SK-N-SH treated with all-trans-retinoic acid at 6 μM for 48 hours (cell line): ENCODE data around the gene KIAA1549.
A peak's percentile ranks its signal among the peaks of the same experiment; 100 is the strongest.

ENCODE experiments used
- ATAC-seq: fragments of 200-7000 bp; cut with Tn5 transposase; 3 replicates; pipeline ENCODE4 v1.9.1; 2020; ENCODE audit warnings: mild to moderate bottlenecking, moderate library complexity
- BACH2 ChIP-seq: fragments of 250-450 bp; sonication (Bioruptor Pico); IDR thresholded peaks from 2 replicates; pipeline ENCODE4 v1.9.0; 2021; ENCODE audit warnings: mild to moderate bottlenecking, borderline replicate concordance
- CREB5 ChIP-seq: fragments of 250-450 bp; sonication (Bioruptor Pico); IDR thresholded peaks from 2 replicates; pipeline ENCODE4 v1.5.1; 2020; ENCODE audit warnings: low read depth, mild to moderate bottlenecking, moderate library complexity
- CSDC2 ChIP-seq: fragments of 250-450 bp; sonication (Bioruptor Pico); IDR thresholded peaks from 2 replicates; pipeline ENCODE4 v1.5.0; 2020; ENCODE audit warnings: mild to moderate bottlenecking, moderate library complexity
- CSRNP3 ChIP-seq: fragments of 250-450 bp; sonication (Bioruptor Pico); IDR thresholded peaks from 2 replicates; pipeline ENCODE4 v1.5.1; 2021; ENCODE audit warnings: mild to moderate bottlenecking, moderate library complexity
- ESRRG ChIP-seq: fragments of 250-450 bp; sonication (Bioruptor Pico); IDR thresholded peaks from 2 replicates; pipeline ENCODE4 v1.6.1; 2021; ENCODE audit warnings: mild to moderate bottlenecking
- GLIS3 ChIP-seq: fragments of 250-450 bp; sonication (Bioruptor Pico); IDR thresholded peaks from 2 replicates; pipeline ENCODE4 v1.5.0; 2020; ENCODE audit warnings: mild to moderate bottlenecking, moderate library complexity
- ISL1 ChIP-seq: fragments of 250-450 bp; sonication (Bioruptor Pico); IDR thresholded peaks from 2 replicates; pipeline ENCODE4 v2.1.2; 2022; ENCODE audit warnings: mild to moderate bottlenecking, moderate library complexity
- OSR1 ChIP-seq: fragments of 250-450 bp; sonication (Bioruptor Pico); IDR thresholded peaks from 2 replicates; pipeline ENCODE4 v1.8.0; 2022; ENCODE audit warnings: moderate library complexity, mild to moderate bottlenecking, inconsistent platforms
- POU6F1 ChIP-seq: fragments of 250-450 bp; sonication (Bioruptor Pico); IDR thresholded peaks from 2 replicates; pipeline ENCODE4 v1.8.0; 2021; ENCODE audit warnings: low read depth, mild to moderate bottlenecking, moderate library complexity, borderline replicate concordance
- PPARA ChIP-seq: fragments of 250-450 bp; sonication (Bioruptor Pico); IDR thresholded peaks from 2 replicates; pipeline ENCODE4 v1.5.0; 2020; ENCODE audit warnings: mild to moderate bottlenecking, borderline replicate concordance
- SNAI2 ChIP-seq: fragments of 250-450 bp; sonication (Bioruptor Pico); IDR thresholded peaks from 2 replicates; pipeline ENCODE4 v1.5.0; 2020; ENCODE audit warnings: mild to moderate bottlenecking, moderate library complexity
- TCF4 ChIP-seq: fragments of 250-450 bp; sonication (Bioruptor Pico); IDR thresholded peaks from 2 replicates; pipeline ENCODE4 v1.8.0; 2021; ENCODE audit warnings: mild to moderate bottlenecking, moderate library complexity, borderline replicate concordance
- TOX ChIP-seq: fragments of 250-450 bp; sonication (Bioruptor Pico); IDR thresholded peaks from 2 replicates; pipeline ENCODE4 v1.8.0; 2021; ENCODE audit warnings: mild to moderate bottlenecking, moderate library complexity, borderline replicate concordance
- ZC3H10 ChIP-seq: fragments of 250-450 bp; sonication (Bioruptor Pico); IDR thresholded peaks from 2 replicates; pipeline ENCODE4 v1.5.1; 2021; ENCODE audit warnings: mild to moderate bottlenecking, moderate library complexity
- ZFP3 ChIP-seq: fragments of 250-450 bp; sonication (Bioruptor Pico); IDR thresholded peaks from 2 replicates; pipeline ENCODE4 v1.5.0; 2020; ENCODE audit warnings: mild to moderate bottlenecking, moderate library complexity
- ZNF70 ChIP-seq: fragments of 450-650 bp; formaldehyde crosslinking; IDR thresholded peaks from 2 replicates; pipeline ENCODE4 v1.5.0; 2020; ENCODE audit warnings: mild to moderate bottlenecking, moderate library complexity
- ZNF8 ChIP-seq: fragments of 450-650 bp; formaldehyde crosslinking; IDR thresholded peaks from 2 replicates; pipeline ENCODE4 v1.5.0; 2020; ENCODE audit warnings: mild to moderate bottlenecking, moderate library complexity

KIAA1549 gene

DNA sequence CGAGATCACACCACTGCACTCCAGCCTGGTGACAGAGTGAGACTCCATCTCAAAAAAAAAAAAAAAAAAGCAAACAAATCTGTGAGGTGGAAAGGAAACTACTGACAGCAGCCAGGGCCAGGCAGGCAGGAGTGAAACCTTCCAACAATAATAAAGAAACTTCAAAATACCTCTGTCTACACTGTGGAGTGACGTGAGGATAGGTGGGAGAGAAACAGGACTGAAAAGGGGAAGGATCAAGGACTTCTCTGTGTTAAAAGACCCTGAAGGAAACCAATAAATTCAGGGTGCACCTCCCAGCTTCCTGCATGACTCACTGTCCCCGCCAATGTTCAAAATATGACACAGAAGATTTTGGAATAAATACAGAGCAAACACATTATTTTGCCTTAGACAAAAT is 82.9 kb downstream of the KIAA1549 start:
- peak; percentile 29; the same call in 2 of the 3 replicates for ATAC-seq
- no peak for TF ChIP-seq GLIS3 (CRISPR knock-in tag)
- TF ChIP-seq ZNF8 (CRISPR knock-in tag): no peak
- TF ChIP-seq ISL1 (CRISPR knock-in tag): no peak
- TF ChIP-seq SNAI2 (CRISPR knock-in tag): no peak
- no peak for TF ChIP-seq BACH2 (CRISPR knock-in tag)
- no peak for TF ChIP-seq PPARA (CRISPR knock-in tag)
- TF ChIP-seq CSRNP3 (CRISPR knock-in tag): no peak
- no peak for TF ChIP-seq CREB5
- TF ChIP-seq ZC3H10 (CRISPR knock-in tag): no peak
- TF ChIP-seq ZNF70: no peak
- TF ChIP-seq OSR1: no peak
- TF ChIP-seq TOX (CRISPR knock-in tag): no peak
- TF ChIP-seq, all 23 proteins: peak for 0

GRCh38 chr7:138895679-138896078 is 85.5 kb downstream of the KIAA1549 start:
- TF ChIP-seq CSDC2 (CRISPR knock-in tag): no peak
- no peak for ATAC-seq

DNA sequence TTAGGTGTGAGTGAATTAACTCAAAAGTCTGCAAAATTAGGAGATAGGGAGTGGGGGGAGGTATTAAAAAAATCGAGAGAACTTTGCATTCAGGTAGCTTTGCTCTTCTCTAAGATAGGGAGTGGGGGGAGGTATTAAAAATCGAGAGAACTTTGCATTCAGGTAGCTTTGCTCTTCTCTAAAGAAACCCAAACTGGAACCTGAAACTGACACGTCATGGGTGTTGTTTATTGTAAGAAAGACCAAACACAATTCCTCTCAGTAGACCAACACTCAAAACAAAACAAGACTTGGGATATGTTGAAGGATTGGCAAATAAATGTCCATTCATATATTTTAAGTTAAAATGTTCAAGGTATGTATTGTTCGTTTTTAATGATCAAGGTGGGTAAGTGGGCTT is 87.9 kb downstream of the KIAA1549 start:
- ATAC-seq: no peak
- TF ChIP-seq ZNF8 (CRISPR knock-in tag) (no peak), CSRNP3 (CRISPR knock-in tag) (no peak), ESRRG (no peak), POU6F1 (CRISPR knock-in tag) (no peak), TCF4 (no peak), ISL1 (CRISPR knock-in tag) (no peak), CREB5 (no peak)

GRCh38 chr7:138892812-138893211 is 88.4 kb downstream of the KIAA1549 start:
- no peak for ATAC-seq
- TF ChIP-seq ZNF70: no peak
- no peak for TF ChIP-seq ZFP3

- ATAC-seq: peak; percentile 2; the same call in 1 of the 3 replicates
- TF ChIP-seq SNAI2 (CRISPR knock-in tag) (no peak), POU6F1 (CRISPR knock-in tag) (no peak), CSRNP3 (CRISPR knock-in tag) (no peak)
Measured at GRCh38 chr7:138892006-138892630, 89.1 kb downstream of the KIAA1549 start.
